GM10266 (cell line): ENCODE data around the gene IGFL3.

Experiments used
- DNase-seq: peaks from one replicate; pipeline ENCODE4 v3.0.0; 2012; ENCODE audit errors: extremely low spot score
- CTCF ChIP-seq: IDR thresholded peaks from 2 replicates; pipeline ENCODE4 v1.5.1; 2012; ENCODE audit warnings: mild to moderate bottlenecking, low read depth; ENCODE audit not compliant: control insufficient read depth, insufficient read depth; ENCODE audit errors: missing control alignments

The IGFL3 gene

GRCh38 chr19:46076951-46077814 lies 47.3 kb downstream of the IGFL3 start:
- DNase-seq, result peak; percentile 48
- peak; percentile 42 for TF ChIP-seq CTCF

GRCh38 chr19:46076031-46076880 lies 48.2 kb downstream of the IGFL3 start:
- no peak for TF ChIP-seq CTCF
- DNase-seq, result no peak

- no peak for DNase-seq
- no peak for TF ChIP-seq CTCF
Measured at GRCh38 chr19:46073268-46073922, 51.1 kb downstream of the IGFL3 start.
